Measurements from ENCODE around the gene PNMA6E.

- no peak for TF ChIP-seq POLR2A (IDR thresholded peaks at IDR 0.05)
- no peak for TF ChIP-seq CTCF (IDR thresholded peaks at IDR 0.05)
These were observed 49.8 kb upstream of the PNMA6E start for GRCh38 chrX:153450949-153451277.
